Neuronal stem cell (in vitro differentiated cells): ENCODE data around the gene BPNT1.
A peak's percentile ranks its signal among the peaks of the same experiment; 100 is the strongest.
"Not testable (repeated sequence)": the region's sequence is repeated elsewhere in the genome, so short reads cannot be mapped to it uniquely, and the experiment has no call there.

ENCODE experiments used
- DNase-seq: peaks from one replicate; pipeline ENCODE4 v3.0.0-alpha.2; 2013; ENCODE audit warnings: low spot score
- H2AFZ ChIP-seq: one replicate; pipeline ENCODE4 v1.6.1; 2013; ENCODE audit warnings: mild to moderate bottlenecking, low read length, inconsistent platforms
- H2AK5ac ChIP-seq: 2 replicates; pipeline ENCODE4 v1.6.1; 2013; ENCODE audit warnings: low read depth, mild to moderate bottlenecking, inconsistent platforms, low read length, moderate library complexity, mixed read lengths
- H2BK120ac ChIP-seq: 2 replicates; pipeline ENCODE4 v1.6.1; 2013; ENCODE audit warnings: low read depth, mild to moderate bottlenecking, inconsistent platforms, low read length, moderate library complexity, mixed read lengths
- H2BK12ac ChIP-seq: one replicate; pipeline ENCODE4 v1.6.1; 2013; ENCODE audit warnings: low read length, inconsistent platforms
- H2BK15ac ChIP-seq: 2 replicates; pipeline ENCODE4 v1.6.1; 2013; ENCODE audit warnings: mild to moderate bottlenecking, low read length, inconsistent platforms, mixed read lengths
- H2BK5ac ChIP-seq: one replicate; pipeline ENCODE4 v1.6.1; 2013; ENCODE audit warnings: inconsistent platforms, mild to moderate bottlenecking, low read length, moderate library complexity
- H3K14ac ChIP-seq: one replicate; pipeline ENCODE4 v1.6.1; 2013; ENCODE audit warnings: low read length, inconsistent platforms
- H3K18ac ChIP-seq: 2 replicates; pipeline ENCODE4 v1.6.1; 2013; ENCODE audit warnings: low read length, inconsistent platforms
- H3K23ac ChIP-seq: 2 replicates; pipeline ENCODE4 v1.6.1; 2013; ENCODE audit warnings: low read depth, mild to moderate bottlenecking, mixed read lengths, low read length, inconsistent platforms; ENCODE audit not compliant: poor library complexity
- H3K27ac ChIP-seq: replicated peaks from 3 replicates; pipeline ENCODE4 v1.5.1; 2013; ENCODE audit warnings: low read length, inconsistent platforms
- H3K27me3 ChIP-seq, 3 experiments: 2 replicates each; pipeline ENCODE4 v1.6.1; 2013; ENCODE audit warnings: low read length in 3 of 3, mild to moderate bottlenecking in 2 of 3, inconsistent platforms in 1 of 3, low read depth in 1 of 3, mixed read lengths in 1 of 3, moderate library complexity in 1 of 3; ENCODE audit not compliant: control insufficient read depth in 3 of 3, insufficient read depth in 3 of 3
- H3K36me3 ChIP-seq, 2 donors: replicated peaks in 1 of 2; 2 replicates each; pipeline ENCODE4 v1.6.1; 2013; ENCODE audit warnings: low read length in 2 of 2; ENCODE audit not compliant: control insufficient read depth in 2 of 2, insufficient read depth in 2 of 2
- H3K4ac ChIP-seq: 2 replicates; pipeline ENCODE4 v1.6.1; 2013; ENCODE audit warnings: inconsistent platforms, mild to moderate bottlenecking, low read length, moderate library complexity
- H3K4me1 ChIP-seq, 2 donors: 1 replicate in 1 of 2; 2 replicates in 1 of 2; pipeline ENCODE4 v1.6.1; 2013; ENCODE audit warnings: low read length in 2 of 2, low read depth in 1 of 2; ENCODE audit not compliant: control insufficient read depth in 2 of 2, insufficient read depth in 1 of 2
- H3K4me2 ChIP-seq: one replicate; pipeline ENCODE4 v1.6.1; 2013; ENCODE audit warnings: mild to moderate bottlenecking, low read length, inconsistent platforms; ENCODE audit not compliant: insufficient read depth, poor library complexity, severe bottlenecking
- H3K4me3 ChIP-seq, 2 donors: 2 replicates each; pipeline ENCODE4 v1.5.1; 2013; ENCODE audit warnings: low read length in 2 of 2, mild to moderate bottlenecking in 2 of 2, inconsistent platforms in 1 of 2, moderate library complexity in 1 of 2
- H3K79me1 ChIP-seq: one replicate; pipeline ENCODE4 v1.6.1; 2013; ENCODE audit warnings: low read depth, mild to moderate bottlenecking, inconsistent platforms, low read length, moderate library complexity
- H3K9ac ChIP-seq: one replicate; pipeline ENCODE4 v1.6.1; 2013; ENCODE audit warnings: mild to moderate bottlenecking, low read depth, low read length, inconsistent platforms; ENCODE audit not compliant: poor library complexity
- H3K9me3 ChIP-seq, 2 donors: replicated peaks in 1 of 2; 2 replicates each; pipeline versions ENCODE3 to v1.6.1; 2013; ENCODE audit warnings: low read length in 2 of 2, mild to moderate bottlenecking in 2 of 2, inconsistent platforms in 1 of 2, low read depth in 1 of 2, mixed read lengths in 1 of 2, moderate library complexity in 1 of 2; ENCODE audit not compliant: control insufficient read depth in 2 of 2, insufficient read depth in 1 of 2
- H4K8ac ChIP-seq: one replicate; pipeline ENCODE4 v1.6.1; 2013; ENCODE audit warnings: low read depth, mild to moderate bottlenecking, inconsistent platforms, low read length, moderate library complexity
- H4K91ac ChIP-seq: one replicate; pipeline ENCODE4 v1.6.1; 2013; ENCODE audit warnings: low read length, low read depth, mild to moderate bottlenecking, inconsistent platforms; ENCODE audit not compliant: poor library complexity
- WGBS, 2 donors: extraction: QIAGEN DNeasy Blood & Tissue Kit; methylation state at CpG; one replicate each; pipeline ENCODE4 v1.1.7; 2013; ENCODE audit warnings: missing lambda C conversion rate in 2 of 2, mixed read lengths in 1 of 2; ENCODE audit not compliant: insufficient read length in 2 of 2, insufficient replicate concordance in 1 of 2; ENCODE audit errors: extremely low coverage in 2 of 2; 5-methylcytosine and 5-hydroxymethylcytosine counted together

Gene BPNT1

DNA sequence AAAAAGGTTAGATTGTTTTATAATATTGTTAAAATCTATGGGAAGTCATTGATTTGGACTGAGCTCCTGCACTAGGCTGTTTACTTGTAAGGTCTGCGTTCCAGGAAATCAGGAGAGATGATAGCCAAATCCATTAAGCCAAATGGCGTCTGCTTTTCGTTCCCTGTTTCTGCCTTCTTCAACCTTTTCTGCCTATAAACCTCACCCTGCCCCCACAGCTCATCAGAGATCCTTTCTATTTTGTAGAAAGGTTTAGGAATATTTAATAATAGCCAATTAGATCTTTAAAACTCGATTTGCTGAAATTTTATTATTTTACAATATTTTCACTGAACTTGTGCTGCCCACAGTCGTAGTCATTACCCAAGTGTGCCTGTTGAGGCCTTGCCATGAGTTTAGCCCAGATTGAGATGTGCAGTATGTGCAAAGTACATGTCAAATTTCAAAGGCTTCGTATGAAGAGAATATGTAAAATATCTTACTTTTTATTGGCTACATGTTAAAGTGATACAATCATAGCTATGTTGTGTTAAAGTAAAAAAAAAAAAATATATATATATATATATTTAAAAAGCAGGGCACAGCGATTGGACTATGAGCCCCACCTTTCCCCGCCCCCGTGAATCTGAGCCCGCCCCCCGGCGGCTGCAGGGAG is 3.9 kb upstream of the BPNT1 start:
- H3K4me3 ChIP-seq: peak overlapping the region in 1 of 2 donors; percentile 97

GRCh38 chr1:220092694-220093093 is 3.1 kb upstream of the BPNT1 start:
- Histone ChIP-seq H3K9ac (no peak overlapping the region), H3K27ac (no peak overlapping the region), H3K9me3 (no peaks in the 10 kb centered on the region), H2AK5ac (no peak overlapping the region), H3K27me3 (no peaks in the 10 kb centered on the region), H2BK5ac (no peak overlapping the region), H3K4me1 (peaks cover 3 to 4% of the 10 kb centered on the region in 2 donors), H4K91ac (no peak overlapping the region), H3K4me3 (no peak overlapping the region), H2AFZ (peak overlapping the region; percentile 86), H3K4me2 (no peak overlapping the region), H3K36me3 (peaks cover 2 to 20% of the 10 kb centered on the region in 2 donors), H4K8ac (no peak overlapping the region), H3K14ac (no peak overlapping the region), H2BK120ac (no peak overlapping the region), H2BK12ac (no peak overlapping the region), H3K18ac (no peak overlapping the region), H3K23ac (no peak overlapping the region), H3K4ac (no peak overlapping the region), H2BK15ac (no peak overlapping the region), H3K79me1 (peaks cover 2% of the 10 kb centered on the region)
- no CpG with 5 or more reads among the region's 1 CpG for WGBS, 2 donors
- no peak for DNase-seq

More for the DNA sequence above, 3.9 kb upstream of the BPNT1 start:
- Histone ChIP-seq H3K18ac (no peak overlapping the region), H3K9ac (no peak overlapping the region), H4K91ac (no peak overlapping the region), H2BK120ac (no peak overlapping the region), H2AFZ (peak overlapping the region; percentile 100), H3K4me2 (no peak overlapping the region), H2BK5ac (no peak overlapping the region), H2BK15ac (no peak overlapping the region), H3K27ac (no peak overlapping the region), H3K23ac (no peak overlapping the region), H3K79me1 (peaks cover 2% of the 10 kb centered on the region), H4K8ac (no peak overlapping the region), H3K4ac (no peak overlapping the region), H3K36me3 (peaks cover 4 to 26% of the 10 kb centered on the region in 2 donors), H2BK12ac (no peak overlapping the region), H3K27me3 (no peaks in the 10 kb centered on the region), H3K9me3 (no peaks in the 10 kb centered on the region), H3K14ac (no peak overlapping the region), H2AK5ac (no peak overlapping the region), H3K4me1 (peaks cover 3 to 4% of the 10 kb centered on the region in 2 donors)
- DNase-seq: no peak
- no CpG with 5 or more reads among the region's 12 CpGs for WGBS, 2 donors

DNA sequence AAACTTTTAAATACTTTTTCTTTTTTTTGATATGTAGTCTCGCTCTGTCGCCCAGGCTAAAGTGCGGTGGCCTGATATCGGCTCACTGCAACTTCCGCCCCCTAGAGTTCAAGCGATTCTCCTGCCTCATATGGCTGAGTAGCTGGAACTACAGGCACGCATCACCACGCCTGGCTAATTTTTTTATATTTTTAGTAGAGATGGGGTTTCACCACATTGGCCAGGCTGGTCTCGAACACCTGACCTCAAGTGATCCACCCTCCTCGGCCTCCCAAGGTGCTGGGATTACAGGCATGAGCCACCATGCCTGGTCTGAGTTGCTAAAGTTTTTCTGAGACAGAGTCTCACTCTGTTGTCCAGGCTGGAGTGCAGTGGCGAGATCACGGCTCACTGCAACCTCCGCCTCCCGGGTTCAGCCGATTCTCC is 3.3 kb downstream of the BPNT1 start:
- H3K4me2 ChIP-seq, H2AFZ ChIP-seq, H3K36me3 ChIP-seq, H3K27ac ChIP-seq, H3K18ac ChIP-seq, H3K4me3 ChIP-seq, H3K14ac ChIP-seq, H4K8ac ChIP-seq, H2BK12ac ChIP-seq, H3K23ac ChIP-seq, H3K4ac ChIP-seq, H2AK5ac ChIP-seq, H2BK120ac ChIP-seq, H2BK5ac ChIP-seq, H4K91ac ChIP-seq, H3K4me1 ChIP-seq, H3K9ac ChIP-seq, H3K79me1 ChIP-seq, H3K27me3 ChIP-seq, H2BK15ac ChIP-seq, H3K9me3 ChIP-seq, DNase-seq: not testable (repeated sequence)
- WGBS, 2 donors: no CpG with 5 or more reads among the region's 15 CpGs

- Histone ChIP-seq H3K4me3 (no peak overlapping the region), H2AFZ (no peak overlapping the region), H2AK5ac (no peak overlapping the region), H3K27ac (no peak overlapping the region), H3K27me3 (no peaks in the 10 kb centered on the region), H4K91ac (no peak overlapping the region), H3K4ac (no peak overlapping the region), H3K4me1 (no peaks in the 10 kb centered on the region), H3K9me3 (no peaks in the 10 kb centered on the region), H2BK15ac (no peak overlapping the region), H3K36me3 (peaks cover 0 to 3% of the 10 kb centered on the region in 2 donors), H4K8ac (no peak overlapping the region), H3K9ac (no peak overlapping the region), H3K23ac (no peak overlapping the region), H2BK120ac (no peak overlapping the region), H2BK5ac (no peak overlapping the region), H2BK12ac (no peak overlapping the region), H3K14ac (no peak overlapping the region), H3K79me1 (peaks cover 4% of the 10 kb centered on the region), H3K18ac (no peak overlapping the region), H3K4me2 (no peak overlapping the region)
- WGBS, 2 donors: no CpG with 5 or more reads among the region's 1 CpG
- DNase-seq: no peak
These were observed 5.1 kb downstream of the BPNT1 start for GRCh38 chr1:220084460-220084859.
